GM12874 (cell line): ENCODE measurements around the gene SCFD1.

ENCODE experiments used
- TF ChIP-seq, protein P1 (sequence below): IDR thresholded peaks from 2 replicates; pipeline ENCODE4 v1.5.1; 2011; ENCODE audit warnings: low read depth, mild to moderate bottlenecking, control low read depth, low read length, moderate library complexity; ENCODE audit not compliant: insufficient read depth

SCFD1 gene

DNA sequence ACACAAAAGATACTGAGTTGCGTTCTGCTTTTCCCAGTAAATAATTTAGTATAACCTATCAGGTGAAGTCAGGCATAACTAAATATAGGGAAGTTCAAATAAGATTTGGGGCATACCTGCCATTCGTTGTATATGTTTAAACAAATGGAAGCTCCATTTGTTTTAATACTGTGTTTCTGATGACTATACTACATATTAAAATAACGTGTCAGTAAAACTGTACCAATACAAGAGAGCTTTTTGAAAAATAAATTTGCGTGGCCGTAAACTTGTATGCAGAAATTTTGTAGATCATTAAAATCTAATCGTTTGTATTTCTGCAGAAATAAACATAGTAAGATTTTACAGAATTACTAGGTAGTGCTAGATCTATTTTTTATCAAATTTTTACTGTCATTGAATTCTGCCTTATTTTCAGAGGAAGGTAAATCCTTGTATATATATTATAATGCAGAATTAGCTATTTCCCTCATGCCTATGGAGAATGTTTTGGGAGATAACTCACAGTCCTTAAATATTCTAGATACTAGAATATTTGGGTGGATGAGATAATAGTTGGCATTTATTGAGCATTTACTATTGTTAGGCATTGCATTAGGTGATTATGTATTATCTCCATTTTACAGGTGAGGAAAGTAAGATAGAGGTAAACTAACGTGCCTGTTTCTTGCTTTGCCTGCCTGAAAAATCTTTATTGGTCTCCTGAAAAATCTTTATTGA is 1.5 kb downstream of the SCFD1 start:
- TF ChIP-seq, protein P1, sequence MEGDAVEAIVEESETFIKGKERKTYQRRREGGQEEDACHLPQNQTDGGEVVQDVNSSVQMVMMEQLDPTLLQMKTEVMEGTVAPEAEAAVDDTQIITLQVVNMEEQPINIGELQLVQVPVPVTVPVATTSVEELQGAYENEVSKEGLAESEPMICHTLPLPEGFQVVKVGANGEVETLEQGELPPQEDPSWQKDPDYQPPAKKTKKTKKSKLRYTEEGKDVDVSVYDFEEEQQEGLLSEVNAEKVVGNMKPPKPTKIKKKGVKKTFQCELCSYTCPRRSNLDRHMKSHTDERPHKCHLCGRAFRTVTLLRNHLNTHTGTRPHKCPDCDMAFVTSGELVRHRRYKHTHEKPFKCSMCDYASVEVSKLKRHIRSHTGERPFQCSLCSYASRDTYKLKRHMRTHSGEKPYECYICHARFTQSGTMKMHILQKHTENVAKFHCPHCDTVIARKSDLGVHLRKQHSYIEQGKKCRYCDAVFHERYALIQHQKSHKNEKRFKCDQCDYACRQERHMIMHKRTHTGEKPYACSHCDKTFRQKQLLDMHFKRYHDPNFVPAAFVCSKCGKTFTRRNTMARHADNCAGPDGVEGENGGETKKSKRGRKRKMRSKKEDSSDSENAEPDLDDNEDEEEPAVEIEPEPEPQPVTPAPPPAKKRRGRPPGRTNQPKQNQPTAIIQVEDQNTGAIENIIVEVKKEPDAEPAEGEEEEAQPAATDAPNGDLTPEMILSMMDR = no peak

DNA sequence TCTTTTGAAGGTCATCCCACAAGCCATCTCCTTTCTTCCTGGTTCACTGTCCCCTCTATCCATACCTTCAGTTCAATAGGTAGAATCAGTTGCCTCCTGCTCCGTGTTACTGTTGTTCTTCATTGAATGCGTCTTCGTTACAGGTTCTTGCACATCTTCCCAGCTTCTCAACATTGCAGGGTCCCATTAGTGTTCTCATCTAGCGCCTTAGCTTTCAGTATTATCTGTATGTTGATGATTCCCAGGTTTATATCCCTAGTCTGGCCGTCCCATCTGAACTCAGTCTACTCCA is 2.0 kb downstream of the SCFD1 start:
- TF ChIP-seq, protein P1 = no peak

DNA sequence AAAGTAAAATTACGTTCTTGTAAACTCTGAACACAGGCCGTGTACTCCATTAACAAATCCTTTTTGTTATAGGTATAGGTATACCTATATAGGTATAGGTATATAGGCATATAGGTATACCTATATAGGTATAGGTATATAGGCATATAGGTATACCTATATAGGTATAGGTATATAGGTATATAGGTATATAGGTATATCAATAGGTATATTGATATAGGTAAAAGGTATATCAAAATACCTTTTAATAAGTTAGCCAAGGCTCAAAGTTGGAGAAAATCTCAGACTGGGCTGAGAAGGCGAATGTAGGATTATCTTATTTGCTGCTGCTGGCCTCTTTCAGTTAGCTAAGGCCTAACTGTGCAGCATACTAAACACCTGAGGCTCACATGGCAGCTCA is 3.4 kb downstream of the SCFD1 start:
- TF ChIP-seq, protein P1 = no peak

DNA sequence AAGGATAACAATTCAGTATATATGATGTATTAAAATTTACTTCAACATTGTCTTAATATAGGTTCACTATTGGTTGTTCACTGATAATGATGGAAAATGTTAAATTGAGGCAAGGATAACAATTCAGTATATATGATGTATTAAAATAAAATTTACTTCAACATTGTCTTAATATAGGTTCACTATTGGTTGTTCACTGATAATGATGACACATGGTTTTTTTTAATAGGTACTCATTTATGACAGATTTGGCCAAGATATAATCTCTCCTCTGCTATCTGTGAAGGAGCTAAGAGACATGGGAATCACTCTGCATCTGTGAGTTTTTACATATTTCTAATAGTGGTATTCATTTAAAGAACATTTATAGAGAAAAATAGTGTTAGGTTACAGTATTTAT is 8.1 kb downstream of the SCFD1 start:
- TF ChIP-seq, protein P1 = no peak

DNA sequence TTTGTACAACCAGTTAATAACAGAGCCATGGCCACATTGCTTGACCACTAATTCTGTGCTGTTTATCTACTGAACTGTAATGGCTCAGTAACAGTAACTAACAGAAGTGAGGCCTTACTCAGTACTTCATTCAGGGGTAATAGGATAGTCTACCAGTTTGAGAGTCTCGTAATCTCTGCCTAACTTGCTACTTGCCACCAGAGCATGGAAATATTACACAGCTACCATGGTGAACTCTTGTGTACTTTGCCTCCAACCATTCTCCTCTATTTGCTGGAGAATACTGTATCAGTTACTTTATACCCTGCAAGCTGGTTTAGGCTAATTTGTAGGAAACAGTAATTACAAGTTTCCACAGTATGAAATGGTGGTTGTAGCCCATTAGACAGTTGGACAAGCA is 10.6 kb downstream of the SCFD1 start:
- TF ChIP-seq, protein P1 = no peak

DNA sequence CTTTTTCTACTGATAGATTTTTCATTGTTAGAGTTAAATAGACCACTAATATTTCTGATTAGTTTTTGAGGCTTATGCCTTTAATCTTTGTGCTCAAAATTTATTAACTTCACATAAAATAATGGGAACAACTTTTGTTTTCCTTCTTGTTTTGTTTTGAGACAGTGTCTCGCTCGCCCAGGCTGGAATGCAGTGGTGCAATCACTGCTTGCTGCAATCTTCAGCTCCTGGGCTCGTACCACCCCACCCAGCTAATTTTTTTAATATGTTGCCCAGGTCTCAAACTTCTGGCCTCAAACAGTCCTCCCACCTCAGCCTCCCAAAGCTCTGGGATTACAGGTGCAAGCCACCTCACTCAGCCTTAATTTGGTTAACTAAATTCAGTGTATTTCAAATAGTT is 16.8 kb downstream of the SCFD1 start:
- TF ChIP-seq, protein P1 = no peak

DNA sequence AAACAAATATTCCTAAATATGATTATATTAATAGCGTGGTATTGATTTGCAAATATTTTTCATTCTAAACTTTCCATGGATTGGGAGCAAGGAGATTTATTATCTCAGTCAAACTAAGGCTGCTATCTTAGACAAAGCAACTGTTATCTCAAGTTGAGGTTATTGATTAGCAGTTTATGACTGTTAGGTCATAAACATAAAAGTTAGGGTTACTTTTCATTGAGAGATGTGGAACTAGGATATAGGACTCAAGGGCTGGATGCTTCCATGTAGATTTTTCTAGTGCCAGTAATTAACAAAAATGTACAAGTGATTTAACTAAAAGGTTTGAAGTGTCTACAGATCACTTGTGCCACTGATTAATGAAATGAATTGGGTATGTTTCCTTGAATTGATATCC is 19.1 kb downstream of the SCFD1 start:
- TF ChIP-seq, protein P1 = no peak

DNA sequence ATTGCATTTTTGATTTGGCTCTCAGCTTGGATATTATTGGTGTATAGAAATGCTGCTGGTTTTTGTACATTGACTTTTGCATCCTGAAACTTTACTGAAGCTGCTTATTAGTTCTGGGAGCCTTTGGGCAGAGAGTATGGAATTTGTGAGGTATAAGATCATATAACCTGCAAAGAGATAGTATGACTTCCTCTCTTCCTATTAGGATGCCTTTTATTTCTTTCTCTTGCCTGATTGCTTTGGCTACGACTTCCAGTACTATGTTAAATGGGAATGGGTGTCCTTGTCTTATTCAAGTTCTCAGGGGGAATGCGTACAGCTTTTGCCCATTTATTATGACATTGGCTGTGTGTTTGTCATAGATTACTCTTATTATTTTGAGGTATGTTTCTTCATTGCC is 23.5 kb downstream of the SCFD1 start:
- TF ChIP-seq, protein P1 = no peak
